ENCODE data around the gene JUND.

Gene JUND

DNA sequence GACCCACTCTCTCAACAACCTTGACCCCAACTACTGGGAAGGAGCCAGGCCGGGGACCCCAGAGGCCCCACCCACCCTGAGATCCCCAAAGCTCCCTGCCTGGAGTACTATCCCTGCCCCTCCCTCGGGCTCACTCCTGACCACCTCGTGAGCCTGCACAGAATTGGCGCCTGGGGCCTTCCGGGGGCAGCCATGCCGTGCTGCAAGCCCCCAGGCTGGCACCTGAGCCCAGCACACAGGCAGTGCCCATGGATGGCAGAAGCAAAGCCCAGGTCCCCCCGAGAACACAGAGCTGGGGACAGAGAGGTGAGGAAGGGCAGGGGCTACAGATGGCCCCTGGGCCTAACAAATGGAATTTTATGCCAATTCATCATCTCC, 27.5 kb upstream of the JUND start:
- peaks cover 9% of the 10 kb centered on the region for H4K20me1 ChIP-seq (ENCODE audit: insufficient read depth, low read length, poor library complexity, severe bottlenecking)
- H3K9me3 ChIP-seq (ENCODE audit: insufficient read depth, low read depth, low read length) = no peaks in the 10 kb centered on the region
- peaks cover 68% of the 10 kb centered on the region; the same call in 1 of the 2 replicates for H3K36me3 ChIP-seq (ENCODE audit: insufficient read depth, low read length)
- H3F3A ChIP-seq (ENCODE audit: low read depth) = peaks cover 14% of the 10 kb centered on the region
- H3K79me2 ChIP-seq (ENCODE audit: insufficient read depth, low read length) = peaks cover 32% of the 10 kb centered on the region; the same call in 1 of the 2 replicates
- H3K27me3 ChIP-seq (ENCODE audit: insufficient read depth, low read length, poor library complexity, severe bottlenecking) = no peaks in the 10 kb centered on the region
- H3K9ac ChIP-seq (ENCODE audit: low read depth, low read length, poor library complexity, severe bottlenecking) = no peak overlapping the region
- no peak overlapping the region for H2AFZ ChIP-seq (ENCODE audit: low read length)
- TF ChIP-seq EZH2phosphoT487 (IDR thresholded peaks at IDR 0.05; ENCODE audit: borderline replicate concordance) = no peak
- TF ChIP-seq, protein P1, sequence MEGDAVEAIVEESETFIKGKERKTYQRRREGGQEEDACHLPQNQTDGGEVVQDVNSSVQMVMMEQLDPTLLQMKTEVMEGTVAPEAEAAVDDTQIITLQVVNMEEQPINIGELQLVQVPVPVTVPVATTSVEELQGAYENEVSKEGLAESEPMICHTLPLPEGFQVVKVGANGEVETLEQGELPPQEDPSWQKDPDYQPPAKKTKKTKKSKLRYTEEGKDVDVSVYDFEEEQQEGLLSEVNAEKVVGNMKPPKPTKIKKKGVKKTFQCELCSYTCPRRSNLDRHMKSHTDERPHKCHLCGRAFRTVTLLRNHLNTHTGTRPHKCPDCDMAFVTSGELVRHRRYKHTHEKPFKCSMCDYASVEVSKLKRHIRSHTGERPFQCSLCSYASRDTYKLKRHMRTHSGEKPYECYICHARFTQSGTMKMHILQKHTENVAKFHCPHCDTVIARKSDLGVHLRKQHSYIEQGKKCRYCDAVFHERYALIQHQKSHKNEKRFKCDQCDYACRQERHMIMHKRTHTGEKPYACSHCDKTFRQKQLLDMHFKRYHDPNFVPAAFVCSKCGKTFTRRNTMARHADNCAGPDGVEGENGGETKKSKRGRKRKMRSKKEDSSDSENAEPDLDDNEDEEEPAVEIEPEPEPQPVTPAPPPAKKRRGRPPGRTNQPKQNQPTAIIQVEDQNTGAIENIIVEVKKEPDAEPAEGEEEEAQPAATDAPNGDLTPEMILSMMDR (conservative IDR thresholded peaks at IDR 0.05; ENCODE audit: low read length) = no peak
- H3K4me2 ChIP-seq (ENCODE audit: low read depth, low read length, poor library complexity, severe bottlenecking) = no peak overlapping the region
- peaks cover 12% of the 10 kb centered on the region for H3K4me1 ChIP-seq (ENCODE audit: insufficient read depth, low read length, poor library complexity, severe bottlenecking)
- no peaks in the 10 kb centered on the region for H3K9me2 ChIP-seq (replicated peaks; ENCODE audit: low read depth, low read length)
- H3K4me3 ChIP-seq (ENCODE audit: low read length, poor library complexity, severe bottlenecking) = no peak overlapping the region

DNA sequence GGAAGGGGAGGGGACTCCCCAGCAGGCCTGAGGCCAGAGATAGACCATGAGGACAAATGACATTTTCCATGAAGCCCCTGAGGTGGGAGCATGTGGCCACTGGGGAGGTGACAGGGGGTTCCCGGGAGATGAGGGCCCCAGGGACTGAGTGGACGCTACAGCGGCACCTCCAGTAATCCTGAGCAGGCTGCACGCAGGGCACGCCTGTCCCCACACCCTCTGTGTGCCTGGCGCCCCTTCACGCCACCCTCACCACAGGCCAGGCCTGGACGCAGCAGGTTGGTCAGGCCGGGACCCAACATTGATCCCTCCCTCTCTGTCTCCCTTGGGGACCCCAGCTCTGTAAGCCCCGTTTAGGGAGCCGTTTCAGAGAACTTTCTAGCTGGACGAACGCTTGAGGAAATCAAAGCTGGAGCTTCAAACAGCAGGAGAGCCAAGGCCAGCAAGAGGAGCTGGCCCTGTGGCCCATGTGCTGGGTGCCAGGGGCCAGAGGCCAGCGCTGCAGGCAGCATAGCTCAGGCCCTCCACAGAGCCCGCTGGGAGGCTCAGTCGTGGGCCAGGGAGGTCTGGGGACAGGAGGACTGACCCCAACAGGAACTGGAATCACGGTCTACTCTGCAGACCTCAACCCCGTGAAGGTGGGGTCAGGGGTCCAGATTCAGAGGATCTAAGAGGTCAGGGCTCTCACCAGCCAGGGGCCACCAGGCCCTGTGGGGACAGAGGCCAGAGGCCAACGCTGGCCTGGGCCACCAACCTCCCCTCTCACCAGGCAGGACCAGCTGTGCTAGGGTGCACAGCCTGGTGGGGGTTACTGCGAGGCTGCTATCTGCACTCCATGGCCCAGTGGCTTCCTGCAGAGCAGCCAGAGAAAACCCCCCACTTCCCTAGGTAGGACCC, 26.9 kb upstream of the JUND start:
- Histone ChIP-seq H3K27me3 (ENCODE audit: insufficient read depth, low read length, poor library complexity, severe bottlenecking) (no peaks in the 10 kb centered on the region), H3K9ac (ENCODE audit: low read depth, low read length, poor library complexity, severe bottlenecking) (no peak overlapping the region), H3K4me1 (ENCODE audit: insufficient read depth, low read length, poor library complexity, severe bottlenecking) (peaks cover 18% of the 10 kb centered on the region), H3K36me3 (ENCODE audit: insufficient read depth, low read length) (peaks cover 65% of the 10 kb centered on the region; the same call in 1 of the 2 replicates), H3K4me3 (ENCODE audit: low read length, poor library complexity, severe bottlenecking) (no peak overlapping the region), H4K20me1 (ENCODE audit: insufficient read depth, low read length, poor library complexity, severe bottlenecking) (peaks cover 9% of the 10 kb centered on the region), H3K9me3 (ENCODE audit: insufficient read depth, low read depth, low read length) (no peaks in the 10 kb centered on the region), H3K4me2 (ENCODE audit: low read depth, low read length, poor library complexity, severe bottlenecking) (no peak overlapping the region), H3F3A (ENCODE audit: low read depth) (peaks cover 18% of the 10 kb centered on the region), H2AFZ (ENCODE audit: low read length) (no peak overlapping the region), H3K79me2 (ENCODE audit: insufficient read depth, low read length) (peaks cover 29% of the 10 kb centered on the region; the same call in 1 of the 2 replicates), H3K9me2 (replicated peaks; ENCODE audit: low read depth, low read length) (no peaks in the 10 kb centered on the region)
- TF ChIP-seq, protein P1 (conservative IDR thresholded peaks at IDR 0.05; ENCODE audit: low read length) = no peak
- no peak for TF ChIP-seq EZH2phosphoT487 (IDR thresholded peaks at IDR 0.05; ENCODE audit: borderline replicate concordance)

DNA sequence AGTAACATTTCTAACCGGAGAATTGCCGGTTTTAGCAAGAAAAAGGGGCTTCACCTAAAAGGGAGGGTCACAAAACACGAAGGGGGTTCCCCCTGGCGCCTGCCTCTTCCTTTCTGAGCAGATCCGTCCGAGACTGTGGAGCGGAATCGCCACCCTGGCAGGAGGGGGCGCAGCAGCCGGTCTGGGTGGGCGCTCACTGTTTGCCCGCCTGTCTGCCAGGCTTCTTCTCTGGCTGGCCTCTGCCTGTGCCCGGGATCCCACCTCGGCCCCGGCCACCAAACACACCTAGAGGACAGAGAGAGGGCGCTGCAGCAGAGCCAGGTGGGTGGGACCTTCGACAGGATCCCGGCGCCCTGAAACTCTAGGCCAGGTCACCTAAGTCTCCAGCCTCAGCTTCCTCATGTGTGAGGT, 25.9 kb upstream of the JUND start:
- Histone ChIP-seq H3K27me3 (ENCODE audit: insufficient read depth, low read length, poor library complexity, severe bottlenecking) (no peaks in the 10 kb centered on the region), H3K79me2 (ENCODE audit: insufficient read depth, low read length) (peaks cover 20% of the 10 kb centered on the region; the same call in 1 of the 2 replicates), H3K4me1 (ENCODE audit: insufficient read depth, low read length, poor library complexity, severe bottlenecking) (peaks cover 24% of the 10 kb centered on the region), H3K9me3 (ENCODE audit: insufficient read depth, low read depth, low read length) (no peaks in the 10 kb centered on the region), H3K36me3 (ENCODE audit: insufficient read depth, low read length) (peaks cover 57% of the 10 kb centered on the region; the same call in 1 of the 2 replicates), H3K4me2 (ENCODE audit: low read depth, low read length, poor library complexity, severe bottlenecking) (no peak overlapping the region), H2AFZ (ENCODE audit: low read length) (no peak overlapping the region), H4K20me1 (ENCODE audit: insufficient read depth, low read length, poor library complexity, severe bottlenecking) (peaks cover 9% of the 10 kb centered on the region), H3F3A (ENCODE audit: low read depth) (peaks cover 18% of the 10 kb centered on the region), H3K9me2 (replicated peaks; ENCODE audit: low read depth, low read length) (no peaks in the 10 kb centered on the region), H3K9ac (ENCODE audit: low read depth, low read length, poor library complexity, severe bottlenecking) (no peak overlapping the region), H3K4me3 (ENCODE audit: low read length, poor library complexity, severe bottlenecking) (no peak overlapping the region)
- TF ChIP-seq, protein P1 (conservative IDR thresholded peaks at IDR 0.05; ENCODE audit: low read length) = no peak
- no peak for TF ChIP-seq EZH2phosphoT487 (IDR thresholded peaks at IDR 0.05; ENCODE audit: borderline replicate concordance)

Measured in Loucy (cell line).